Fibroblast of lung (primary cell): ENCODE data around the gene SLC44A4. TPM values are rescaled to one million over a fixed set of nuclear protein-coding genes. Genes with fewer than 3 reads are reported as not detected.
"Not testable (repeated sequence)": the region's sequence is repeated elsewhere in the genome, so short reads cannot be mapped to it uniquely, and the experiment has no call there.

Experiments used
- DNase-seq, 2 donors: peaks; one replicate each; pipeline versions ENCODE4 v3.0.0 to v3.0.0-alpha.2; 2010; ENCODE audit warnings: low read depth in 2 of 2
- H2AFZ ChIP-seq: 2 replicates; pipeline ENCODE4 v1.5.1; 2012; ENCODE audit warnings: low read length, control low read depth, inconsistent platforms
- H3K27ac ChIP-seq: 2 replicates; pipeline ENCODE4 v1.5.1; 2011; ENCODE audit warnings: low read length, control low read depth; ENCODE audit not compliant: insufficient read depth
- H3K27me3 ChIP-seq: 2 replicates; pipeline ENCODE4 v1.5.1; 2011; ENCODE audit warnings: mild to moderate bottlenecking, low read length; ENCODE audit not compliant: control insufficient read depth, insufficient read depth
- H3K36me3 ChIP-seq: 2 replicates; pipeline ENCODE4 v1.5.1; 2011; ENCODE audit warnings: low read length; ENCODE audit not compliant: control insufficient read depth, insufficient read depth
- H3K4me1 ChIP-seq: 2 replicates; pipeline ENCODE4 v1.5.1; 2011; ENCODE audit warnings: low read length; ENCODE audit not compliant: control insufficient read depth, insufficient read depth; ENCODE audit errors: extremely low read depth
- H3K4me2 ChIP-seq: 2 replicates; pipeline ENCODE4 v1.5.1; 2011; ENCODE audit warnings: low read length, control low read depth; ENCODE audit not compliant: insufficient read depth; ENCODE audit errors: extremely low read depth
- H3K4me3 ChIP-seq, 4 experiments: fragments of 200-600 bp in 1 of 4; sonication (generic) in 1 of 4; replicated peaks in 1 of 4; 2 replicates each; pipeline ENCODE4 v1.5.1; 2011 to 2016; ENCODE audit warnings: low read length in 4 of 4, low read depth in 3 of 4, mild to moderate bottlenecking in 3 of 4, control low read depth in 2 of 4, inconsistent platforms in 1 of 4, mixed read lengths in 1 of 4; ENCODE audit not compliant: insufficient read depth in 1 of 4; ENCODE audit errors: control extremely low read depth in 1 of 4
- H3K79me2 ChIP-seq: 2 replicates; pipeline ENCODE4 v1.5.1; 2012; ENCODE audit warnings: mild to moderate bottlenecking, low read length, inconsistent platforms; ENCODE audit not compliant: control insufficient read depth, insufficient read depth
- H3K9ac ChIP-seq: 2 replicates; pipeline ENCODE4 v1.5.1; 2011; ENCODE audit warnings: mild to moderate bottlenecking, low read length, control low read depth; ENCODE audit not compliant: insufficient read depth
- H3K9me3 ChIP-seq: 2 replicates; pipeline ENCODE4 v1.5.1; 2012; ENCODE audit warnings: low read depth, low read length; ENCODE audit not compliant: control insufficient read depth, insufficient read depth
- H4K20me1 ChIP-seq: 2 replicates; pipeline ENCODE4 v1.5.1; 2011; ENCODE audit warnings: low read length; ENCODE audit not compliant: control insufficient read depth, insufficient read depth; ENCODE audit errors: extremely low read depth
- CTCF ChIP-seq, 2 donors: IDR thresholded peaks in 1 of 2; conservative IDR thresholded peaks in 1 of 2; 1 replicate in 1 of 2; 2 replicates in 1 of 2; pipeline ENCODE4 v1.5.1; 2011 to 2012; ENCODE audit warnings: low read length in 2 of 2, control low read depth in 1 of 2, inconsistent platforms in 1 of 2, low read depth in 1 of 2, mild to moderate bottlenecking in 1 of 2
- EZH2 ChIP-seq: IDR thresholded peaks from 2 replicates; pipeline ENCODE4 v1.5.1; 2012; ENCODE audit warnings: low read length, control low read depth, mild to moderate bottlenecking; ENCODE audit errors: missing control alignments
- polyA plus RNA-seq, 2 donors: library from polyadenylated mRNA; depleted of rRNA in 1 of 2; stranded (reverse) in 1 of 2; unstranded in 1 of 2; fragments of >200 nt; gene quantifications; 2 replicates each; pipeline ENCODE4 v1.2.1, GENCODE V29; 2011 to 2012; ENCODE audit warnings: missing spikeins in 1 of 2
- total RNA-seq: library from RNA; depleted of rRNA; stranded (reverse); fragments of >200 nt; gene quantifications from 2 replicates; pipeline ENCODE4 v1.2.1, GENCODE V29; 2014

The SLC44A4 gene
- total and polyA plus RNA-seq, 2 donors (not counting 1 experiment from before 2014, with no cell fraction given), result not detected

GRCh38 chr6:31870385-31870921 lies 8.3 kb downstream of the SLC44A4 start:
- Histone ChIP-seq H3K4me1 (no peaks in the 10 kb centered on the region), H3K4me2 (no peak overlapping the region), H3K27ac (no peak overlapping the region), H3K4me3 (no peak overlapping the region), H3K79me2 (no peaks in the 10 kb centered on the region), H3K9ac (no peak overlapping the region), H2AFZ (no peak overlapping the region), H3K9me3 (no peaks in the 10 kb centered on the region), H4K20me1 (no peaks in the 10 kb centered on the region), H3K27me3 (no peaks in the 10 kb centered on the region), H3K36me3 (no peaks in the 10 kb centered on the region)
- DNase-seq, result no peak
- TF ChIP-seq EZH2 (no peak), CTCF (conservative IDR thresholded peaks at IDR 0.05 in 1 of 2, IDR thresholded peaks at IDR 0.05 in 1 of 2; ENCODE audit: low read depth in 1 of 2, low read length in 2 of 2) (peak in 1 of 2 donors; percentile 1)

GRCh38 chr6:31869343-31869742 lies 9.5 kb downstream of the SLC44A4 start:
- no peak for TF ChIP-seq CTCF (conservative IDR thresholded peaks at IDR 0.05 in 1 of 2, IDR thresholded peaks at IDR 0.05 in 1 of 2; ENCODE audit: low read depth in 1 of 2, low read length in 2 of 2)
- no peak for TF ChIP-seq EZH2
- H3K27ac ChIP-seq, result no peak overlapping the region
- no peak for DNase-seq
- no peak overlapping the region for H3K4me2 ChIP-seq
- H3K9ac ChIP-seq, result no peak overlapping the region
- H3K27me3 ChIP-seq, result no peaks in the 10 kb centered on the region
- no peaks in the 10 kb centered on the region for H3K79me2 ChIP-seq
- H2AFZ ChIP-seq, result no peak overlapping the region
- no peaks in the 10 kb centered on the region for H3K36me3 ChIP-seq
- no peak overlapping the region for H3K4me3 ChIP-seq
- H4K20me1 ChIP-seq, result no peaks in the 10 kb centered on the region
- no peaks in the 10 kb centered on the region for H3K9me3 ChIP-seq
- no peaks in the 10 kb centered on the region for H3K4me1 ChIP-seq

- H3K4me3 ChIP-seq, H3K4me1 ChIP-seq, H4K20me1 ChIP-seq, H3K9me3 ChIP-seq, H3K27ac ChIP-seq, H3K79me2 ChIP-seq, H3K36me3 ChIP-seq, H2AFZ ChIP-seq, H3K4me2 ChIP-seq, DNase-seq, H3K9ac ChIP-seq, H3K27me3 ChIP-seq: not testable (repeated sequence)
These were observed 10.2 kb downstream of the SLC44A4 start for GRCh38 chr6:31868658-31868971.
